Hippocampal formation (tissue), 2 donors: ENCODE data around the gene EPB42.

Experiments
- DNase-seq, 2 donors: peaks; one replicate each; lab custom pipeline; 2025; lab: John Stamatoyannopoulos, UW

The EPB42 gene

DNA sequence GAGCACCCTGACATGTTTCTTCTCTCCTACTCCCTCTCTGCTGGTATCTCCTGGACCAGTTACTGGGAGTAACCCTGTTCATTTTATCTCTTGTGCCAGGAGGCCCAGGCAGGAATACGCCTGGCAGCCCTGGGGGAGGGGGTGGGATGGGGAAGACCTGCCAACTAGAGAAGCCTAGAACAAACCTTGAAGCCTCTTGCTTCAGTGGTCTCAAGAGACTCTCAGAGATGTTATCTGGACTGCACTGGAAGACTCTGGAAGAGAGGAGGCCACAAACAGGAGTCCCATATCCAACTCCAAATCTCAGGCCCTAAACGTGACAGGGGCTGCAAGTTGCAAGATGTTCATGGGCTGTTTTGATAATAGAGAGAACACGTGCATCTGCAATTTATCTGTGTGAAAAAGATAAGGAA, at the start of gene EPB42:
EPB42 (minus strand) TSS at position 28 of the 413 bp plus-strand sequence. CDS start 193 bp downstream, outside the sequence.
- DNase-seq: no peak

DNA sequence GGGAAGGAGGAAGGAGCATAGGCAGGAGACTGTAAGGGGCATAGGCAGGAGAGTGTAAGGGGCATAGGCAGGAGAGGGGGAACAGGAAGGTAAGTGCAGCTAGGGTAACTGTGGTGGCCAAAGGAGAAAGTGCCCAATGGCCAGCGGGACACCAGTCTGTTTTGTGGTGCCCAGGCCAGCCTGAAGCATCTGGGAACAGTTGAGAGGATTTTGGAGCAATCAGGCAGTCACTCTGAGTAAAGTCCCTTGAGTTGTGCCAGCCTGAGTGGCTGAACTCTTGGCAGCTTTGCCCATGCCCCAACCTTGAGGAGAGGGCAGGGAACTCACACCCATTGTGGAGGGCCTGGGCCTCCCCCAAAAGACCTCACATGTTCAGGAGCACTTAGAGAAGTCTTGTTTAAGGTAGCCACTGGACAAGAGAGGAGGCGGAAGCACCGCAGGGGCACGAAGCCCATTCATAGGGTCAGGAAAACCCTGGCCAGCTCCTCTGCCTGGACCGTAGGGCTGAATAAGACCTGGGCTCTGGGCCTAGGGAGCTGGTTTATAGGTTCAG, 49.4 kb upstream of the EPB42 start:
- DNase-seq: no peak

DNA sequence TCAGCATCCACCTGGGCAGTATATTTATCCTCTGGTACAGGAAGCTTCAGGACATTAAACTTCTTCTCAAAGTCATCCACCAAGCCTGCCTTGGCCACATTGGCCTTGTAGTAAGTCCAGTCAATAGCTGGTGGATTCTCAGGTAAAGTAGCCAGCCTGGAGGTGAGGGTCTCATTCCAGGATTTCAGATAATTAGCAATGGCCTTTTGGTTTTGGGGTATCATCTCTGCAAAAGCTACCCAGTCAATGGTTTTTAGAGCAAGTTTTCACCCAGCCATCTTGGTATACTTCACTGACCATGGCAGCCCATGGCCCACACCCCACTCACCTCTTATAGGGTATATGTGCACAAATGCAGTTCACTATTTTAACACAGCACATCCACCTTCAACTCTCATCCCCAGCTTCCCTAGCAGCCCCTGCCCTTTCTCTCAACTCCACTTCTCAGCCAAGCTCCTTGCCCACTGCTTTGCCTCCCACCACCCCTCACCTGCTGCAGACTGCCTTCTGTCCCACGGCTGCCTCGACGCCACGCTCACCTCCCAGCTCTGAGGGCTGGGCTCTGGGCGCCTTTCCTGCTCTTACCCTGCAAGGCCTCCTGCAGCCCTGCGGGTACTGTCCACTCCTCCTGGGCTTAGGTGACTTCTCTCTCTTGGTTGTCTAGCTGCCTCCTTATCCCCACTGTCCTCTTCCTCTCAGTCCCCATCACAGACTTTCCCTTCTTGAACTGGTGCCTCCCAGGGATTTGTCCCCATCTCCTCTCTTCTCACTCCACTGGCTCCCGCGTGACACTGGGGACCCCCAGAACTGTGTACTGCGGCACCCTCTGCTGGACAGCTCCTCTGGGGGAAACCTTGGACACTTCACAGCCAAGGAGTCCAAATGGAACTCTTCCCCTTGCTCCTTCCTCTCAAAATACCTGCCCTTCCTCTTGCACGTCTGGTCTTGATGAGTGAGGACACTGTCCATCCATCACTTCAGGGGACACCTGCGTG, 47.6 kb upstream of the EPB42 start:
- no peak for DNase-seq

DNA sequence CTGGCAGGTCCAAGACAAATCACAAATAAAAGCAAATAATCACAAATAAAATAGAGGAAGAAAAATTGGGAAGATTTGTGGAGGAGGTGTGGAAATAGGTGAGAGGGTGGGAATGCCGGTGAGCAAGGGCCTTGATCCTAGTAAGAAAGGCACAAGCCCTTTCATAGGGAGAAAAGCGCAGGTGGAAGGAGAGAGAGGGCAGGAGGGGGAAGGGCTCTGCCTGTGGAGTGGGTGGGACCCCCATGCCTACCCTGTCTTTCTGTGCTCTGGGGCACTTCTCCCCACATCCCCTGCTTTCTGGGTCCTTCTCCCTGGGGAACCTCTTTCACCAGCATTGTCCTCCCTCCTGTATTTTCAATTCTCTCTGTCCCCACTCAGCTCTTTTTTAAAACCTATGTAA, 46.6 kb upstream of the EPB42 start:
- no peak for DNase-seq

DNA sequence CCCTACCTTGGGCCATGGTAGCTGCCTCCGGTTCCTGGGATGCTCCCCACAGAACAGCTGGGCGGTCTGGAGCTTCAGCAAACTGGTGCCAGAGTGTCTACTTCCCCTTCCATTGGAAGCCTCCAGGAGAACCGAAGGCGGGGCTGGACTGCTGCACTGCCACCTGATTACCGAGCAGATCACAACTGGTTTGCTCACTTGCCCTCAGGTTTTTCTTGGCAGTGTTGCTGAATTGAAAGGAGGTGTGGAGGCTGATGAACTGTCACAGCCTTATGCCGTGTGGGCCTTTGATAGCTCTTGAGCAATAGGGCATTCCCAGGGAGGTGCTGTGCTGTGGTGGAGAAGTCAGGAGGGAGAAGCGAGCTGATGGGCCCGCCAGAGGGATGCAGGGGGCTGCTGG, 46.0 kb upstream of the EPB42 start, which contains the start of gene TGM5:
TGM5 (minus strand) TSS at position 95 of the 400 bp plus-strand sequence; CDS start at position 16, 79 bp downstream.
- no peak for DNase-seq

DNA sequence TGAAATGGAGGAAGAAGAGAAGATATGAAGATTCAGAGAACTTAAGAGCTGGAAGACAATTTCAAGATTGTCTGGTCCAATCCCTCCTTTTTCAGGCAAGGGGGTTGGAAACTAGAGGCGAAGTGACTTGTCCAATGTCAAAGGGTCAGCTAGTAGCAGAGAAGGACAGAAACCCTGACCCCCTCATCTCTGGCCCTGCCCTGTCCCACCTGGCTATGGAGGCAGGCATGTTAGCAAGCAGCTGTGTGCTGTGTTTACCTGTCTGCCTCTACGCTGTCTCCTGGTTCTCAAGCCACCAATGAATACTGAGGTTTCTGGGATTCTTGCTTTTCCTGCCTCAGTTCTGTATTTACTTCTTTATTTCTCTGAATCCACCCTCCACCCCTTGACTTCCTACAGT, 45.6 kb upstream of the EPB42 start:
- no peak for DNase-seq

DNA sequence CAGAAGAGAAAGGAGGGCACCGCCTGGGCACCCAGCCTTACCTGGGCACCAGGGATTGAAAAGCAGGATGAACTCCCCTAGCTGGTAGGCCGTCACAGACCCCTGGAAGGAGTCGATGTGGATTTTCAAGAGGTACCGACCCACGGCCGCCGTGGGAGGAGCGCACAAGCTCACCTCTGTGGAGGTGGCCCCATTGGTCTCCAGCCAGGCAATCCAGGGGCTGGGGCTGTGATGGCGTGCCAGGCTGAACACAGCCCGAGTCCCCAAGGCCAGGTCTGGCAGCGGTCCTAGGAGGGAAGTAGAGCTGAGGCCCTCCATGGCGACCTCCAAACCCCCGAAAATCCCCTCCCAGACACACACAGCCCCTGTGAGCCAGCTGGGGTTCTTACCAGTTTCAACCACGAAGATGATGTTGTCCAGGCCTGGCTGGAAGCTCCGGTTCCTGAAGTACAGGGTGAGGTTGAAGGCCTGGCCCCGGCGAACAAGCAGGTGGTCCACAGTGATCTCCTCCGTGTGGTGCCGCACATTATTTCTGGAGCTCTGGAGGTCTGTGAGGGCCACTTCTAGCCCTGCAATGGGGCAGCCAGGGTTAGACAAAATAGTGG, 39.3 kb upstream of the EPB42 start:
- DNase-seq: no peak

DNA sequence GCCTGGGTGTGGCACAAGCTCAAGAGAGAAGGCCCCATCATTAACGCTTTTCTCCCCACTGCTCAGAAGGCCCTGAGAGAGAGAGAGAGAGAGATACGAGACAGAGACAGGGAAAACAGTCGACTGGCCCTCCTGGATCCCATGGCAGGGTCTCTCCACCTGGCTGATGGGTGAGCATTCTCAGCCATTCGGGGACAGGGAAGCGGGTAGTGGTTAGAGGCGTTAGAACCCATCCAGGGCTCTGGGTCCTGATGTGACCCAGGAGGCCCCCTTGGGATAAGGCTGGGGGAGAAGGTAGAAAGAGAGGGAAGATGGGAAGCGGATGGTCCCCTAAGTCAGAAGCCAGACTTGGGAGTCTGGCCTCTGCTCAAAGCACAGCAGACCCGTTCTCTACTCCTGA, 38.0 kb upstream of the EPB42 start:
- DNase-seq: no peak

DNA sequence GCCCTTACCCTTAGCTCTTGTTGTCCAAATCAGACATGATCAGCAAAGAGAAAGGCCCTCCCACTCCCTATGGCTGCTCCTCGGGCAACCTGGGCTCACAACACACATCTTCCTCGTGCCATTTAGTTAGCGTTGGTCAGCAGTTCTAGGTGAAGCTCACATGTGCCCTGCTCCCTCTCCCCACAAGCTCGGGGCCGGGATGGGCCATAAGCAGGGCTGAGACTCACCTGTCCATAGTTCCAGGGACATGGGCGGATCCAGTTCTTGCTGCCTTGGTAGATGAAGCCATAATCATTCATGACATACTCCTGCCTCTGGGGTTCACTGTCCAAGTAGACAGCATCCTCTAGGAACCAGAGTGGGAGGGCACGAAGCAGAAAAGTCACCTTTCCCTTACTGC, 35.5 kb upstream of the EPB42 start:
- no peak for DNase-seq

DNA sequence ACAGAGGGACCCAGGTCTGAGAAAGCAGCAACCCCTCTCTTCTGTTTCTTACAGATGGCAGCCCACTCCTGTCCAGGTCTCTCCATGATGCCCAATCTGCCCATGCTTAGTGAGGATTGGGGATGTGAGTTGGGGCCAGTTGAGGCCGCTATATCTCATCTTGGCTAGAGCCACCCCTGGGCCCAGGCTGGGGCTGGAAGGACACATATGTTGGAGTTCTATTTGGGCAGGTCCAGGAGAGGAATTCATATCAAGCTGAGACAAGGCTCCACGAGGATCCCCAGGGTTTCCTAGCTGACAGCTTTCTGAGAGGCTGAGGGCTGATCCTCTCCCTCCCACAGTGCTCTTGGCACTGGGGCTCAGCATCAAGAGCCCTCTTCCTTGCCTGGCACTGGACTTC, 34.6 kb upstream of the EPB42 start:
- no peak for DNase-seq

DNA sequence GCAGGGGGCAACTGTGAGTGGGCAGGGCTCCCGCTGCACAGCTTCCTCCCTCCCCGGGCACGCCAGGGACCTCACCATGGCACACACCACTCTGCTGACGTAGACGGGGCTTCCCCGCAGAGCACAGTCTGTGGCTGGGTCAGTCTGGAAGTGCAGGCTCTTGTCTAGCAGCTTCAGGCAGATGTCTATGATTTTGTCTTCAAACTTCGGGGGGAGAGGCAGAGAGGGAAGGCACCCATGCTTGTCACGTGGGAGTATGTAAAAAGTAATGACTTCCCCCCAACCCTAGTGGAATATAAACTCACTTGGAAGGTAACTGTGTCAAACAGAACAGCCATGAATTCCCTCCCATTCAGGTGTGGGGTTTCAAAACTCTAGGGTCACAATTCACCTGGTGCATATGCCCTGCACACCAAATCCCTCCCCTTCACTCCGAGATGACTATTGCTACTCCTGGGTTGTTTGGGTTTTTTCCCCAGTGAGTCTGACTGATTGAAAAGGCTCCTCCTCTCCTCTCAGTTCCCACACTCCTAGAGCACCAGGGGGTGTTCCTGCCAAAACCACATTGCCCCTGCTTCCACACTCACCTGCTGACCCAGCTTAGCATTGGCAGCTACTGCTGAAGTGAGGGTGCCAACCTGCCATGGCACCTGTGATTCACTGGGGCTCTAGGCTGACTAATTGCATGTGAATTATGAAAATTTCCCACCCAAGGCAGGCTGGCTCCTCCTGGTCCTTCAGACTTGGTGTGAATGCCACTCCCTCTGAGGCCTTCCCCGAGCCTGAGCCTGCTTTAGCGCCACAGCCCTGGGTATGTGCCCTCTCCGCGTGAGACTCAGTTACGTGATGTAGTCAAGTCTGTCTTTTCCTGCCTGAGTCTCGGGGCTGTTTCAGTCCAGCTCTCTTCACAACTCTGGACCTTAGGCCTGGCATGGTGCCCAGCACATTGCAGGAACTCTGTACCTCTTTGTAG, 32.9 kb upstream of the EPB42 start:
- DNase-seq: no peak

DNA sequence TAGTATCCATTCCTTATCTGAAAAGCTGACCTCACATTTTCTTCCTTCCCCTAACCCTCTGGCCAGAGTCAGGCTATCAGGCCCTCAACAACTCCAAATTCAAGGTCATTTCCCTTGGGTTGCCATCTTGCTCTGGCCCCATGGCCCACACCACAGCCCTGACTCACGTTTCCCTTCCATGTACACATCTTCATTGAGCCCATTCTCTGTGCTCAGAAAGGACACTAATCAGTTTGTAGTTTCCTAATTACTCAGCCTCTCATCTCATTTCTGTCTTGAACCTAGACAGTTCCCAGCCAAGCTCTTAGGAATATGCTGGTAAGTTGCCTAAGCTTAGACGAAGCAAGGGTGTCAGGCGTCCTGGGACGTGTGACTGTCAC, 31.0 kb upstream of the EPB42 start:
- no peak for DNase-seq

DNA sequence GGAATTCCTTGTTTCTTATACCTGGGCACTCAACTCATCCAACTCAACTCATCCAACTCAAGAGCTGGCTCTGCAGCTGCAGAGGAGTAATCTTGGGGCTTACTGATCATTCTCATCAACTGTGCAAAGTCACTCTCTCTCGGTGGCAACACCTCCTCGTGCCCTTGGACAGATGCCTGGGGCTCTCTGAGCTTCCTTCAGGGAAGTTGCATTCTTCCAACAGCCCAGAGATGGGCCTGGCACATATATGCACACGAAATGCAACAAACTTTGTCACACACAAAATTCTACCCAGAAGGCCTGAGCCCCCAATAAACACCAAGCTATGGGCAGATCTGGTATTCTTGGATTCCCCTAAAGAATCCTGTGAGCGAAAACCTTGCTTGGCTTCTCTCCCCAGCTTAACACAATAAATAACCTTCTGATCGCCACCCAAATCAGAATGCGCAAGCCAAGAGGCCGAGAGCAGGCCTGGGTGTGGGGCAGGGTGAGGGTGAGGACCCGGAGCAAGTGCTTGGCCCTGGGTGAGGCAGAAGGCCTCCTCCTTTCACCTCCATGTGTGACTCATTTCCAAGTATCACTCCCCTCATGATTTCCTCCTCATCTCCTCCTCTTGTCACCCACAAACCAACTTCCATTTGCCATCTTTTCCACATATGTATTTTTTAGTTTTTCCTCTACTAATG, 30.5 kb upstream of the EPB42 start:
- no peak for DNase-seq

DNA sequence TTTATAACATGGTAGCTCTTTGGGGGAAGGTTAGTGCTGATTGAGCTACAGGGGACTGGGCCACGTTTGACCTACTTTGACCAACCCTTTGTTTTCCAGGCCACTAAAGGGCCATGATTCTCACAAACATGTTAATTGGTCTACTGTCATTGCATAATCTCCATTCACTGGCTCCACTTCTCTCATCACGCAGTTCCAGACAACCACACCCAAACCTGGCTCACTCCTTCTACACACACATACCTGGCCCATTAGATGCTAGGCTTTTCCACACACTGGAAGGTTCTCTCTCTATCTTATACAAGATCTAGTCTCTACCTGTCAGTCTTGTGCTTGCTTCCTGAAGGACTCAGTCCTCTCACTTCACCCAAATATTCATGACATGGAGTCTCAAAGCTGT, 30.0 kb upstream of the EPB42 start:
- no peak for DNase-seq

DNA sequence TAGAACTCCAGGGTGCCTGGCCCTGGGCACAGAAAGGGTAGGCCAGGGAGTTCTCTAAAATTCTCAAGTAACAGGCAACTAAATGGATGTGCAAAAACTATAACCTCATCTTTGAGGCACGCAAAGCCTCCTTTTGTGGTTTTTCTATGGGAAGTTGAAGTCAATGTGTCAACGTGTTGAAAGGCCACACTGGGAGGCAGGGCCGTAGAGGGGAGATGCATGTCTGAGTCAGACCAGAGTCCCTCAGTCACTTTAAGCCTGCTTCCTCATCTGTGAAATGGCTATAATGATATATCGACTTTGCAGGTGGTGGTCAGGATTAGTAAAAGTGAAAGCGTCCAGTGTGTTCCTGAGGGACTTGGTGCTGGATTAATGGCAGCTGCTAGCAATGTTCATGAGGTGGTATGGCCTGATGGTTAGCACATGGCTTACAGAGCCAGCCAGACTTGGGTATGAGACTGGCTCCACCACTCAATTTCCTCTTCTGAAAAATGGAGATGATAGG, 28.9 kb upstream of the EPB42 start:
- no peak for DNase-seq

DNA sequence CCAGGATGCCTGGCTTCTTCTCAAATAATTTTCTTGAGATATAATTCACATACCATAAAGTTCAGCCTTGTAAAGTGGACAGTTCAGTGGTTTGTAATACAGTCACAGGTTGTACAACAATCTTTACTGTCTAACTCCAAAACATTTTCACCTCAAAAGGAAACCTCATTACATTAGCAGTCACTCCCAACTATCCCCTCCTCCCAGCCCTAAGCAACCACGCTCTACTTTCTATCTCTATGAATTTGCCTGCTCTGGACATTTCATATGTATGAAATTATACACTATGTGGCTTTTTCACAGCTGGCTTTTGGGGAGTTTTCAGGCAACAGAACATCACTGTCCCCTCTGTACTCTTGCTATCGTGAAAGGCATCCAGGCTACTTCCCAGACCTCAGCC, 28.4 kb upstream of the EPB42 start:
- DNase-seq: no peak

DNA sequence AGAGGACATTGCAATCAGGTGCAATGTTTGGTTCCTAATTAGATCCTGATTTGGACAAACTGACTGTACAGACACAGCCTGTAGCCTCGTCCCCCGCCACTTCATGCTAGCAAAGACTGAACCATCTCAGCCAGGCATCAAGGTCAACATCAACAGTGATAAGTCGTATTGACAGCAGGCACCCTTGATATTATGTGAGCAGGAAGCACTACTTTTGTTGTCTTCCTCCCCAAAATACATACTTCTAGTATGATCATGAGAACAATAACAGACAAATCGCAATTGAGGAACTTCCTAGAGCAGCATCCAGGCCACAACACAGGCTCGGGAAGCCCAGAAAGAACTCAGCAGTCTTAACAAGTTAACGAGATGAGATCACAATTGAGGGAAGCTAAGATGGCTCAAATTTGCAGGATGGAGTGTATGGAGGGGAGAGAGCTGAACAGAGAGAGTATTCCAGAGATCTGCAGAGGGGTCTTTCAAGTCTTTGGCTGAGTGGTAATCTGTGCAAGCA, 25.5 kb upstream of the EPB42 start:
- DNase-seq: no peak

DNA sequence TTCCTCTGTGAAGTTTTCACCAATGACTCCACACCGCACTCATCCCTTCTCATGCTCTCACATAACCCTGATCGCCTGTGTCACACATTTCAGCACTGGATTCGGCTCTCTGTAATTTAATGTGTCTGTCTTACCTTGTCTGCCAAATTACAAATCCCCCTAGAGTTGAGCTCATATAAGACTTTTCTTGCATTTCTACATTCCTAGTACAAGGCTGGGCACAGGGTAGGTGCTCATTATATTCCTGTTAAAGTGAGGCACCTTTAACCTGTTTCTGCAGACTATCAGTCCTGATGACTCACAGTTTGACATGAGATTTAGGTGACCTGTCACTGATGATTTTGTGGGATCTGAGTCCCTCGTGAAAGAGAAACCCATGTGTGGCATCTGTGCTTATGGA, 23.3 kb upstream of the EPB42 start:
- DNase-seq: no peak

DNA sequence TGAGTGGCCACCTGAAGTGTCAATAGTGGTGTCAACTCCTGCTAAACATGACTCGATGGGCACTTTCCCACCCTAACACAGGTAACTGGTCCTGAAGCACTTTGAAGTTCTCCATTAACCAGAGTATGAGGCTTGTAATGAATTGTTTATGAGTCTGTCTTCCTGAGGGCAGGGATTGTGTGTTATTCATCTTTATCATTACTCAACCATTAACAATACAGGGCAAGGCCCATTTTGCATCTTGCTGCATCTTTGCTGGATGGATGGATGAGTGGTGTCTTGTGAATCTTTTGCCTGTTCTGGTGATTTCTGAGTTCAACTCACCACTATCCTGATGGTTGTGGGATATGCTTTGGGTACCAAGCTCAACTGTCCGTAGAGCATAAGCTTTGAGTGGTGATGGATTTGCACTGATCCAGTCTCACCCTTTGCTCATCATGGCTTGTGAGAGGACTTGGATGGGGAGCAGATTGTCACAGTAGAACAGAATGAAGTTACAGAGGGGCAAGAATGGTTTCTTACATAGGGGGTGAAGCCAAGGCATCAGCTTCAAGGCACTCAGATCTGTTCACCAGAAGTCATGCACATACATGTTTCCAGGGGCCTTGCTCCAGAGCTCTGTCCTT, 22.3 kb upstream of the EPB42 start:
- no peak for DNase-seq

DNA sequence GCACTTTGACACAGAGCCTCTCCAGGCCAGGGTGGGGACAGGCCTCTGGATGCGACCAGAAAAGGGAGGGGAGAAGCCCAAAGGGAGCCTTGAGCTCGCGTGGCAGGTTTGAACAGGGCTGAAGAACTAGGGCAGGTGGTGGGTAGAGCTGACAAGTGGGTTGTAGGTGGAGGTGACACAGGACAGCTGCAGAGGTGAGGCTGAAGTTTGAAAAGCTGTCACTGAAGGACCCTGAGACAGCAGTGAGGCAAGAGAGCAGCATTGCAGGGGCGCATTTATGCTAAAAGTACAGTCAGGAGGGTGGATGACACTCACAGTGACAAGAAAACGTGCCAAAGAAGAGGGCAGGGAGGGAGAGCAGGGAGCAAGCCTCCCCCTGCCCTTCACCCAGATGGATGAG, 21.8 kb upstream of the EPB42 start:
- DNase-seq: no peak
